ENCODE results near the gene RABEP1. TPM values are rescaled to one million over a fixed set of nuclear protein-coding genes. Genes with fewer than 3 reads are reported as not detected.

The RABEP1 gene
- total RNA-seq, 1 donor from 2014 or later = 50.1 TPM

DNA sequence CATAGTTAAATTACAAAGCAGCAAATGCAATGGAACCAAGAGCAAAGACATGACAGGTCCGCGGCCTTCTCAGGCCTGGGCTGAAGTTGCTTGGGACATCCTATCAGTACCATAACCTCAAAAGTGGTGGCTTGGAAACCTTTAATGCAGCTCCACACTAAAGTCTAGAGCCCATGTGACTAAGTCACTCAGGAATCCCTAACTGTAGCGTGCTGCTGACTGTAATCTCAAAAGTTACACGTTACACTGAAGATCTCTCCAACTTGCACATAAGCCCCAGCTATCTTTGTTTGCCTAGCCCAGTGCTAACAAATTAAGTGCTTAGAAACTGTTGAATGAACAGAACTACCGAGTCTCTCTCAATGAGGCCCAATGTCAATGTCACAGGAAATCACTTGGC, 109.6 kb downstream of the RABEP1 start:
- no peak overlapping the region for H3K27ac Mint-ChIP-seq (ENCODE audit: unreplicated experiment)
- H3K36me3 Mint-ChIP-seq (ENCODE audit: unreplicated experiment) = peaks cover 49% of the 10 kb centered on the region
- H3K4me3 Mint-ChIP-seq (ENCODE audit: unreplicated experiment) = no peak overlapping the region
- H3K4me1 Mint-ChIP-seq (ENCODE audit: unreplicated experiment) = no peaks in the 10 kb centered on the region
- H3K9me3 Mint-ChIP-seq (ENCODE audit: unreplicated experiment) = no peaks in the 10 kb centered on the region
- H3K27me3 Mint-ChIP-seq (ENCODE audit: unreplicated experiment) = no peaks in the 10 kb centered on the region
- no peak for TF ChIP-seq CTCF (IDR thresholded peaks at IDR 0.05)
- no peak for DNase-seq (ENCODE audit: extremely low spot score, unreplicated experiment)

DNA sequence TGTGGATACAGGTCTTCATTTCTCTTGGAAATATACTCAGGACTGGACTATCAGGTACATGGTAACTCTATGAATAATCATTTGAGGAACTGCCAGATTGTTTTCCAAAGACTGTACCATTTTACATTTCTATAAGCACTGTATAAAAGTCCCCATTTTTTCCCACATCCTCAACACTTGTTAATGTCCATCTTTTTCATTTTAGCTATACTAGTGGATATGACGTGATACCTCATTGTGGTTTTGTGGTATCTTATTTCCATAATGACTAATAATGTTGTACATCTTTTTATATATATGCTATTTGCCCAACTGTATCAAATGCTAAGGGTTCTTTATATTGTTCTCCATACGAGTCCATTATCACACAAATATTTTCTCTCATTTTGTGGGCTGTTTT, 114.5 kb downstream of the RABEP1 start:
- H3K27me3 Mint-ChIP-seq (ENCODE audit: unreplicated experiment) = no peaks in the 10 kb centered on the region
- H3K4me1 Mint-ChIP-seq (ENCODE audit: unreplicated experiment) = no peaks in the 10 kb centered on the region
- no peak overlapping the region for H3K27ac Mint-ChIP-seq (ENCODE audit: unreplicated experiment)
- H3K36me3 Mint-ChIP-seq (ENCODE audit: unreplicated experiment) = peaks cover 49% of the 10 kb centered on the region
- no peaks in the 10 kb centered on the region for H3K9me3 Mint-ChIP-seq (ENCODE audit: unreplicated experiment)
- no peak for DNase-seq (ENCODE audit: extremely low spot score, unreplicated experiment)
- H3K4me3 Mint-ChIP-seq (ENCODE audit: unreplicated experiment) = no peak overlapping the region
- no peak for TF ChIP-seq CTCF (IDR thresholded peaks at IDR 0.05)

GRCh38 chr17:5399767-5400166, 117.7 kb downstream of the RABEP1 start:
- Mint-ChIP-seq H3K9me3 (ENCODE audit: unreplicated experiment) (no peaks in the 10 kb centered on the region), H3K4me3 (ENCODE audit: unreplicated experiment) (no peak overlapping the region), H3K36me3 (ENCODE audit: unreplicated experiment) (peaks cover 47% of the 10 kb centered on the region), H3K4me1 (ENCODE audit: unreplicated experiment) (no peaks in the 10 kb centered on the region), H3K27ac (ENCODE audit: unreplicated experiment) (no peak overlapping the region), H3K27me3 (ENCODE audit: unreplicated experiment) (no peaks in the 10 kb centered on the region)
- TF ChIP-seq CTCF (IDR thresholded peaks at IDR 0.05) = no peak
- no peak for DNase-seq (ENCODE audit: extremely low spot score, unreplicated experiment)

DNA sequence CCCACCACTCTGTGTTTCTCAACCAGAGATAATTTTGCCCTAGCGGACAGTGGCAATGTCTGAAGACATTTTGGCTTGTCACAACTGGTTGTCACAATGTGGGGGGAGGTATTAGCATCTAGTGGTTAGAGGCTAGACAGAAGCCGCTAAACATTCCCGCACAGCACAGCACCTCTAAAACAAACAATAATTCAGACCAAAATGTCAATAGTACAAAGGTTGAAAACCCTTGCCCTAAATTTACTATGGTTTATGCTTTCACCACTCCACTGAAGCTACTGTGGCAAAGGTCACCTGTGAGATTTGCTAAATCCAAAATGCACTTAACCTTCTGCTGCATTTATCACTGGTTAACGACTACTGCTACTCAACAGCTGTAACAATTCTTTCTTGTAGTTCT, 123.3 kb downstream of the RABEP1 start:
- Mint-ChIP-seq H3K27me3 (ENCODE audit: unreplicated experiment) (no peaks in the 10 kb centered on the region), H3K4me1 (ENCODE audit: unreplicated experiment) (no peaks in the 10 kb centered on the region), H3K9me3 (ENCODE audit: unreplicated experiment) (no peaks in the 10 kb centered on the region), H3K27ac (ENCODE audit: unreplicated experiment) (no peak overlapping the region), H3K36me3 (ENCODE audit: unreplicated experiment) (peaks cover 35% of the 10 kb centered on the region), H3K4me3 (ENCODE audit: unreplicated experiment) (no peak overlapping the region)
- DNase-seq (ENCODE audit: extremely low spot score, unreplicated experiment) = no peak
- TF ChIP-seq CTCF (IDR thresholded peaks at IDR 0.05) = no peak

DNA sequence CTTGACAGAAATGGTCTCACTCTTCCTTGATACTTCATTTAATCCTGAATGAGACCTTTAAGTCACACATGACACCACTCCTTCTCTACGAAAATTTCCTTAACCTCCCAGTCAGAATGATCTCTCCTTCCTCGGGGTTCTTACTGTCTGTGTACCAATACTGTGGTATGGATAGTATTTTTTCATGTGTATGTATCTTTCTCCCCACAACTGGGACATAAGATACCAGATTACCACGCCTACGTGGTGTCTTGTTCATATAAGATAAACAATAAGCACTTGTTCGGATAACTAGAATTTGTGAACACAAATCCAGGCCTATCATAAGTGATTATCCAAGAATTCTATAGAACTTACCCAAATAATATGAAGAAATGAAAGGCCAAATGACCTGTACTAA, 126.1 kb downstream of the RABEP1 start:
- Mint-ChIP-seq H3K36me3 (ENCODE audit: unreplicated experiment) (peaks cover 39% of the 10 kb centered on the region), H3K4me3 (ENCODE audit: unreplicated experiment) (no peak overlapping the region), H3K27ac (ENCODE audit: unreplicated experiment) (no peak overlapping the region), H3K4me1 (ENCODE audit: unreplicated experiment) (no peaks in the 10 kb centered on the region), H3K27me3 (ENCODE audit: unreplicated experiment) (no peaks in the 10 kb centered on the region), H3K9me3 (ENCODE audit: unreplicated experiment) (no peaks in the 10 kb centered on the region)
- TF ChIP-seq CTCF (IDR thresholded peaks at IDR 0.05) = no peak
- DNase-seq (ENCODE audit: extremely low spot score, unreplicated experiment) = no peak

All from osteocyte (in vitro differentiated cells).